ENCODE results near the gene CRTC3. TPM values are rescaled to one million over a fixed set of nuclear protein-coding genes. Genes with fewer than 3 reads are reported as not detected.

CRTC3 gene
- total RNA-seq, 2 experiments from 2014 or later, result 5.6 to 14.7 TPM

- TF ChIP-seq CTCF (conservative IDR thresholded peaks at IDR 0.05; ENCODE audit: low read length) (no peak), EZH2phosphoT487 (IDR thresholded peaks at IDR 0.05; ENCODE audit: borderline replicate concordance, low read depth, low read length) (no peak)
- CTCF ChIA-PET (ENCODE audit: unreplicated experiment), result interaction anchor here (0.6 to 1.5 kb wide), 2 partner anchors 235 to 243 kb away, joined by 3 to 5 read pairs; no protein-coding TSS in a partner anchor
- POLR2A ChIA-PET, result interaction anchor here (0.7 to 1.3 kb wide), 2 partner anchors 9 to 595 kb away, joined by 3 read pairs; no protein-coding TSS in a partner anchor
- Histone ChIP-seq H3K27ac (ENCODE audit: low read depth, low read length, poor library complexity, severe bottlenecking) (no peak overlapping the region), H3K4me3 (ENCODE audit: low read depth, low read length, poor library complexity, severe bottlenecking) (no peak overlapping the region), H3K36me3 (ENCODE audit: insufficient read depth, low read length) (no peaks in the 10 kb centered on the region), H3K79me2 (ENCODE audit: insufficient read depth, low read depth, low read length) (no peaks in the 10 kb centered on the region), H3K4me1 (ENCODE audit: insufficient read depth, low read length, poor library complexity, severe bottlenecking) (peaks cover 15% of the 10 kb centered on the region), H3K9me2 (ENCODE audit: insufficient read depth, low read length) (no peaks in the 10 kb centered on the region), H3K4me2 (ENCODE audit: low read length) (no peak overlapping the region), H3K9me3 (ENCODE audit: low read length) (no peaks in the 10 kb centered on the region), H2AFZ (ENCODE audit: low read length) (no peak overlapping the region), H4K20me1 (ENCODE audit: insufficient read depth, low read length) (no peaks in the 10 kb centered on the region)
- intact Hi-C loops (cut with micrococcal nuclease; ENCODE audit: unreplicated experiment), result no loop called here
- no TSS peak for BruUV-seq (replicated peaks)
- no peak for DNase-seq (ENCODE audit: low spot score)
Observed at GRCh38 chr15:90650117-90650955, 120.6 kb downstream of the CRTC3 start.

- H3K9me2 ChIP-seq (ENCODE audit: insufficient read depth, low read length), result no peaks in the 10 kb centered on the region
- no peak overlapping the region for H3K27ac ChIP-seq (ENCODE audit: low read depth, low read length, poor library complexity, severe bottlenecking)
- no peaks in the 10 kb centered on the region for H3K9me3 ChIP-seq (ENCODE audit: low read length)
- ChIA-PET POLR2A (no interaction called here), CTCF (ENCODE audit: unreplicated experiment) (interaction anchor here (1.5 kb wide), 1 partner anchor 234 kb away, joined by 5 read pairs; no protein-coding TSS in a partner anchor)
- H3K4me1 ChIP-seq (ENCODE audit: insufficient read depth, low read length, poor library complexity, severe bottlenecking), result peaks cover 17% of the 10 kb centered on the region
- no peaks in the 10 kb centered on the region for H4K20me1 ChIP-seq (ENCODE audit: insufficient read depth, low read length)
- DNase-seq (ENCODE audit: low spot score), result no peak
- intact Hi-C loops (cut with micrococcal nuclease; ENCODE audit: unreplicated experiment), result no loop called here
- H3K36me3 ChIP-seq (ENCODE audit: insufficient read depth, low read length), result no peaks in the 10 kb centered on the region
- no peak overlapping the region for H3K4me3 ChIP-seq (ENCODE audit: low read depth, low read length, poor library complexity, severe bottlenecking)
- H3K79me2 ChIP-seq (ENCODE audit: insufficient read depth, low read depth, low read length), result no peaks in the 10 kb centered on the region
- TF ChIP-seq CTCF (conservative IDR thresholded peaks at IDR 0.05; ENCODE audit: low read length), result no peak
- no peak for TF ChIP-seq EZH2phosphoT487 (IDR thresholded peaks at IDR 0.05; ENCODE audit: borderline replicate concordance, low read depth, low read length)
- H2AFZ ChIP-seq (ENCODE audit: low read length), result no peak overlapping the region
- no peak overlapping the region for H3K4me2 ChIP-seq (ENCODE audit: low read length)
- no TSS peak for BruUV-seq (replicated peaks)
Observed at GRCh38 chr15:90650956-90651689, 121.4 kb downstream of the CRTC3 start.

Data from OCI-LY7 (cell line).